KG1 (cell line): ENCODE data around the gene HMGB4.

Source experiments
- DNase-seq: peaks from one replicate; lab custom pipeline; 2025; lab: John Stamatoyannopoulos, UW

The HMGB4 gene

DNA sequence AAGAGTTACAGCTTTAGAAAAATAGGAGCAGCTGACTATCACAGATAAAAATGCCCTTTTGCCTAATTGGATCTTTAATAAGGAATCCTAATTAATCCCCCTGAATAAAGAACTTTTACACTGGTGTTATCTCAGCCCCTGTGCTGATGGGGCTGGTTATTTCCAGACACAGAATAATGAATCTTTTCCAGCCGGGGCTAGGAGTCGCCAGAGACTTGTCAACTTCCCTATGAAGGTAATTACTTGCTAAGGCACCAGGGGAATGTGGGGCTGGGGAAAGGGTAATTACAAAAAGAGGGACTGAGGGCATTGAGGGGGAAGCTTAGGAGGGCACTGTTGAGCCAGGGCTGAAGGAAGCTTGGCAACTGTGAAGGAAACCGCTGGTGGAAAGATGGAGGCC is 34.5 kb downstream of the HMGB4 start:
- no peak for DNase-seq

DNA sequence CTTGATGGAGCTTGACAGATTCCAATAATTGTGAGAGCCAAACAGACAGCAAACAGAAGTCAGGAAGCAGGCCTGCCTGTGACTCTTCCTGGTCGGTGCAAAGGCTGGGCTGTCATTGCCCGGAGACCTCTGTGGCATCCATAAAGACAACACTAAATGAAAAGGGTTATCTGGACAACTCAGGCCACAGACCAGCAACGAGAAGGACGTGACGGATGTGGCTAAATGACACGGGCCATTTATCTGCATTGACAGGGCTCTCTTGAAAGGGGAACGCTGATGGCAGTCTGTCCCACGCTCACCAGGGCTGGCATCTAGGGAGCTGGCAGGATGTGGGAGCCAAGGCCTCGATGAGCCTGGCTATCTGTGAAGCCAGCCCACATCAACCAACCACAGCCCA is 35.0 kb downstream of the HMGB4 start:
- DNase-seq, result no peak

DNA sequence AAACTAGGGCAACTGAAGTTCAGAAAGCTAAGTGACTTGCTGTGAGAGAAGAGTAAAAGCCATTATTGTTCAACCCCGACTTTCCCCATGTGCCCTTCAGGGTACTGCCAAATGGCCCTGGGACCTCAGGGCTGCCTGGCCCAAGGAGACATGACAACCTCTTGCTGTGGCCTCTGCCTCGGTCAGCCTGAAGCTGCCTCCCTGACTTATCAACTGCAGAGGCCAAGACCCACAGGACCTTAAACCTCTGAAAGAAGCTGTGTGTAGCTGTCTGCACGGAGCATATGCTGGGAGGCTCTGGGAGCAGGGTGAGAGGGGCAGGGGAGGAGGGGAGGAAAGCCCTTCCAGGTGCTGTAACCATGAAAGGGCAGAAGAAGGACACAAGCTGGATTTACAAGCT is 35.9 kb downstream of the HMGB4 start:
- no peak for DNase-seq

DNA sequence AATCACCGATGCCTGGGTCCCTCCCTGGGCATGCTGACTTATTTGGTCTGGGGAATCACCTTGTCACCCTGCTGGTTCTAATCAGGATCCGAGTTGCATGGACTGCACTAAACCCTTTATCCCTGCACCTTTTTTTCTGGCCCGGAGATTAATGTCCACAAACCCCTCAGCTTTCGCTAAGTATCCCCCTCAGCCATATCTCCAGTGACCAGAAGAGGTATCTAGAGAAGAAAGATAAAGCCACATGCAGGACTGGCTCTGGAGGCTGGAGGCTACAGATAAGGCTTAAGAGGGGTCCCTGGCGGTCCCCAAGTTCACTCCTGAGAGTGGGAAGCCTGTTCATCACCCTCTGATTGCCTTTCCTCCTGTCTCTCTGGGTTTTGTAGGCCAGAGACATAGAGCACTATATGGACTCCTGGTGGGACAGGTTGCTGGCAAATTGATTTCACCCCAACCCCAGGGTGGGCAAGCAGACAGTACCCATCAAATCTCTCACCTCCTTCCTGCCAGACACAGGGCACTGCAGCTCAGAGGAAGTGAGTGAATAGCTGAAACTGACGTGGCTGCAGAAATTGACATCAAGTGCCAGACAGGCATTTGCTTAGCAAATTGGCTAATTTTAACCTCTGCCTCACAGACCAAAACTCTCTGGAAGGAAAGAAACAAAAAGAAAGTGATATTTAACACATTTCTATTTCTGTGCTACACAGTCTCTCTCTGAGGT is 38.8 kb downstream of the HMGB4 start:
- no peak for DNase-seq

DNA sequence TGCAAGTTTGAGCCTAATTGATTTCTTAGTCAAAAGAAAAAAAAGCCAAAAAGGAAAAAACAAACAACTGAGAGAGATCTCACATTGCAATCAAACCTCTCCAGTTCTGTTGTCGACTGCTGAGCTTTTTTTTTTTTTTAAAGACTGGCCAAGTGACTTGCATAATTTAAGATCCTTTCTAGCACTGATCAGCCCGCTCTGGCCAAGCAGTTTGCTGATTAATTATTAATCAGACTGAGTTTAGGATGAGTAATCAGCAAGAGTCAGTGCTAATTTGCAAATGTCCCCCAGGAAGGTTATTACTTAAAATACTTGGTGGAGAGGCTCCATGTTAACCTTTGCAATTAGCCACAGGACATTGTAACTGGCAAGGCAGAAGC is 39.3 kb downstream of the HMGB4 start:
- DNase-seq, result no peak

DNA sequence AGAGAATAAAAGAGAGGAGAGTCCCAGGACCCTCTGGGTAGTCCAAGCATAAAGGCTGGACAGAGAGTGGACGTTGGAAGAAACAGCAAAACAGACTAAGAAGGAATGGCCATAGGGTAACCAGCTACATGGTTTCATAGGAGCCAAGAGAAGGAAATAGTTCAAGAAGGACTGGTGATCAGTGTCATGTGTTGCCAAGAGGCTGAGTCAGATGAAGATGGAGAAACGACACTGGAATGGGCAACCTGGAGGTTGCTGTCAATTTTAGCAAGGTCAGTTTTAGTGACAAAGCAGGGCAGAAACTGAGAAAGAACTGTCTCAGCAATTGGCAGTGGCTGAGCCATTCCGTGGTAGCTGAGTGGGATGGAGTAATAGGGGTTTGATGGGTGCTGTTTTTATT is 41.4 kb downstream of the HMGB4 start:
- DNase-seq, result no peak

DNA sequence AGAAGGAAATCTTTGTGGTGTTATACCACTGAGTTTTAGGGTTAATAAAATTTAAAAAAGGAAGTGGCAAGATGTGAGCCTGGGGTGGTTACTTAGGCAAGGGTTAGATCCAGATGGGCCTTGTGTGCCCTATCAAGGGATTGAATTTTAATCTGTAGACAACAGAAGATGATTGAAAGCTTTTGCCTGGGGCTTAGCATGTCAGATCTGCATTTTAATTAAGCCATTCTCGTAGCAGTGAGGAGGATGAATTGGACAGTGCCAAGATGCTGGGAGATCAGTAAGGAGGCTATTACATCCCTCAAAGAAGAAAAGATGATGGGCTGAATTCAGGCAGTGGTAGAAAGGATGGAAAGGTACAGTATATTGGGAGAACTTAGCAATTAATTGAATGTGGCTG is 42.3 kb downstream of the HMGB4 start:
- DNase-seq, result no peak

DNA sequence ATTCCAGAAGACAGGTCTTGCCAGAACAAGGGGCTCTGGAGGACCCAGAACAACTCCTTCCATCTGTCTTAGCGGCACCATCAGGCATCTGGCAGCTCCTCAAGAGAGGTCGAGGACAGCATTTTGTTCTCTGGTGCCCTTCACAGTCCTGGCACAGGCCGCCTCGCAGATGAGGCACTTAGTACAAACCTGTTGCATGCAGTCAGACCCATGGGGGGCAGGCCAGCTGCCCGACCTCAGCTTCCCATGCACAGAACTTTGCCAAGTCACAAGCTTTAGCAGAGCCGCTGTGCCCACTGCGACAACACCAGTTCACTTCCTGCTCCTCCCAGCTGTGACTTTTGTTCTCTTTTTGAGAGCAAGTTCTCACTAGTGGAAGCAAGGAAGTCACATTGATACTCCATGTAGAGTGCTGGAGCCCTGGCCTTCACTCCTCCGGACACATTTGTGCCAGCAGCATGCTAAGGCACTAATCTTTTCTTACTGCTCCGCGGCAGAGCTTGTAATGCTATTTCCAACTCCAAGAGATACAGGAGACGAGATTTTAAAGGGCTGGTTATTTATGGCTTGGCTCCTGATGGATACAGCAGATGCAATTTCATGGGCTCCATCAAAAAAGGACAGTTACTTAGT is 44.6 kb downstream of the HMGB4 start:
- DNase-seq, result no peak
